Adrenal gland (tissue), 12 donors: Measurements from ENCODE around the gene DHRS7B. TPM values are rescaled to one million over a fixed set of nuclear protein-coding genes. Genes with fewer than 3 reads are reported as not detected.

Experiments
- DNase-seq, 7 donors: peaks; one replicate each; pipeline ENCODE4 v3.0.0-alpha.2; 2019 to 2020
- H3K27ac ChIP-seq, 5 donors: fragments of 200-600 bp; sonication (generic) in 4 of 5; 1 replicate in 3 of 5; 2 replicates in 2 of 5; pipeline versions ENCODE4 v1.5.1 to v1.8.0; 2016 to 2020; ENCODE audit warnings: mild to moderate bottlenecking in 1 of 5
- H3K27me3 ChIP-seq: fragments of 200-600 bp; 2 replicates; pipeline ENCODE4 v1.8.0; 2021
- H3K36me3 ChIP-seq, 2 donors: fragments of 200-600 bp; replicated peaks in 1 of 2; 1 replicate in 1 of 2; 2 replicates in 1 of 2; pipeline versions ENCODE4 v1.5.1 to v1.8.0; 2018 to 2022
- H3K4me1 ChIP-seq, 2 donors: fragments of 200-600 bp; replicated peaks in 1 of 2; 1 replicate in 1 of 2; 2 replicates in 1 of 2; pipeline versions ENCODE4 v1.5.1 to v1.8.0; 2018 to 2021
- H3K4me3 ChIP-seq, 4 donors: fragments of 200-600 bp; sonication (generic) in 3 of 4; one replicate each; pipeline ENCODE4 v1.5.1; 2016 to 2018
- H3K9me3 ChIP-seq, 3 donors: fragments of 200-600 bp; sonication (generic) in 1 of 3; replicated peaks in 1 of 3; 1 replicate in 2 of 3; 2 replicates in 1 of 3; pipeline versions ENCODE4 v1.5.1 to v1.8.0; 2016 to 2021
- CTCF ChIP-seq, 6 experiments: fragments of 450-650 bp in 4 of 6; fragments of 200-600 bp in 2 of 6; sonication (generic) in 1 of 6; IDR thresholded peaks; 1 replicate in 5 of 6; 2 replicates in 1 of 6; pipeline versions ENCODE4 v1.5.1 to v1.8.0; 2016 to 2021; ENCODE audit warnings: antibody characterized with exemption in 6 of 6, mild to moderate bottlenecking in 2 of 6, moderate library complexity in 1 of 6
- POLR2A ChIP-seq, 2 donors: fragments of 450-650 bp; IDR thresholded peaks; one replicate each; pipeline ENCODE4 v1.6.1; 2017; ENCODE audit warnings: antibody characterized with exemption in 2 of 2, mild to moderate bottlenecking in 2 of 2, moderate library complexity in 1 of 2
- WGBS, 4 donors: extraction: QIAGEN DNeasy Blood & Tissue Kit in 2 of 4; methylation state at CpG; one replicate each; pipeline versions ENCODE4 v1.1.5 to v1.1.7; 2013 to 2017; 5-methylcytosine and 5-hydroxymethylcytosine counted together
- intact Hi-C, 2 donors: fragments of 100-400 bp; cut with DNase I; formaldehyde crosslinking; loops; one replicate each; pipeline versions ENCODE4 v1.14.1 to v1.15.0; 2022 to 2023
- polyA plus RNA-seq, 3 donors: library from polyadenylated mRNA; stranded (reverse); fragments of 200-250 nt in 2 of 3; fragments of 350-450 nt in 1 of 3; fragmentation: Illumina TruSeq in 1 of 3; extraction: RNeasy Lipid Tissue Mini Kit (QIAGEN cat#74804) in 1 of 3; gene quantifications; one replicate each; pipeline ENCODE4 v1.2.3, GENCODE V29; 2013 to 2014
- total RNA-seq, 9 donors: library from RNA; depleted of rRNA in 4 of 9; stranded (reverse); fragments of >200 nt in 4 of 9; fragments of 120-200 nt in 1 of 9; fragmentation: NEBNext Ultra II Directional in 1 of 9; extraction: Animal tissue kit (Norgen Biotek cat#: 25700) in 1 of 9; gene quantifications; one replicate each; pipeline versions ENCODE4 v1.1.0 to v1.2.4, GENCODE V29; 2013 to 2023
- donor health status: healthy with polysubstance abuse.
- donor health status: Bipolar disorder and iron deficiency.
- donor health status: DM: yes; HTN: yes; CAD: no.
- donor health status: DM: no; HTN: no; CAD: no.
- donor health status: DM: no; HTN: no; CAD: no.
- donor health status: DM: yes; HTN: yes; CAD: no.

The DHRS7B gene
- total and polyA plus RNA-seq, 12 donors: 18.0 to 68.5 (median 40.8) TPM

GRCh38 chr17:21170809-21171208 is 44.0 kb downstream of the DHRS7B start:
- intact Hi-C loops: no loop called here
- no peak for TF ChIP-seq CTCF (IDR thresholded peaks at IDR 0.05)
- no peak for TF ChIP-seq POLR2A (IDR thresholded peaks at IDR 0.05)

GRCh38 chr17:21171309-21171922 is 44.7 kb downstream of the DHRS7B start:
- no peaks in the 10 kb centered on the region for H3K27me3 ChIP-seq
- no peaks in the 10 kb centered on the region for H3K9me3 ChIP-seq
- H3K27ac ChIP-seq: peak overlapping the region in 1 of 5 donors; percentile 38
- intact Hi-C loops: no loop called here
- no peaks in the 10 kb centered on the region for H3K36me3 ChIP-seq
- 84 to 95% (median 86%) methylated on average over 7 to 12 of the region's 12 CpGs for WGBS, 4 donors
- TF ChIP-seq CTCF (IDR thresholded peaks at IDR 0.05) (no peak), POLR2A (IDR thresholded peaks at IDR 0.05) (no peak)
- H3K4me3 ChIP-seq: no peak overlapping the region
- DNase-seq: peak in 2 of 7 donors; percentile 11 to 38
- peaks cover 13 to 32% of the 10 kb centered on the region in 2 donors for H3K4me1 ChIP-seq

More at GRCh38 chr17:21170809-21171208, 44.0 kb downstream of the DHRS7B start:
- Histone ChIP-seq H3K9me3 (no peaks in the 10 kb centered on the region), H3K36me3 (no peaks in the 10 kb centered on the region), H3K27ac (peak overlapping the region in 1 of 5 donors; percentile 38), H3K27me3 (no peaks in the 10 kb centered on the region), H3K4me1 (peaks cover 13 to 34% of the 10 kb centered on the region in 2 donors), H3K4me3 (no peak overlapping the region)
- peak in 3 of 7 donors; percentile 23 to 56 (median 33) for DNase-seq
- 57 to 82% (median 69%) methylated on average over 7 of the region's 7 CpGs for WGBS, 4 donors

- DNase-seq: peak in 3 of 7 donors; percentile 20 to 47 (median 26)
Observed at GRCh38 chr17:21171970-21172510, 45.3 kb downstream of the DHRS7B start.

More at GRCh38 chr17:21171970-21172510, 45.3 kb downstream of the DHRS7B start:
- H3K27ac ChIP-seq: peak overlapping the region in 1 of 5 donors; percentile 38
- no peaks in the 10 kb centered on the region for H3K9me3 ChIP-seq
- no peak for TF ChIP-seq CTCF (IDR thresholded peaks at IDR 0.05)
- TF ChIP-seq POLR2A (IDR thresholded peaks at IDR 0.05): no peak
- no peak overlapping the region for H3K4me3 ChIP-seq
- intact Hi-C loops: no loop called here
- H3K4me1 ChIP-seq: peaks cover 13 to 26% of the 10 kb centered on the region in 2 donors
- H3K27me3 ChIP-seq: no peaks in the 10 kb centered on the region
- 77 to 82% (median 78%) methylated on average over 15 to 17 of the region's 17 CpGs for WGBS, 4 donors
- H3K36me3 ChIP-seq: no peaks in the 10 kb centered on the region
